ENCODE measurements around the gene IL11.

The IL11 gene

GRCh38 chr19:55321466-55322137 lies 48.7 kb downstream of the IL11 start:
- no peak for DNase-seq

GRCh38 chr19:55320844-55321419 lies 49.3 kb downstream of the IL11 start:
- DNase-seq, result no peak

- DNase-seq, result no peak
Observed at GRCh38 chr19:55319785-55320184, 50.5 kb downstream of the IL11 start.

DNA sequence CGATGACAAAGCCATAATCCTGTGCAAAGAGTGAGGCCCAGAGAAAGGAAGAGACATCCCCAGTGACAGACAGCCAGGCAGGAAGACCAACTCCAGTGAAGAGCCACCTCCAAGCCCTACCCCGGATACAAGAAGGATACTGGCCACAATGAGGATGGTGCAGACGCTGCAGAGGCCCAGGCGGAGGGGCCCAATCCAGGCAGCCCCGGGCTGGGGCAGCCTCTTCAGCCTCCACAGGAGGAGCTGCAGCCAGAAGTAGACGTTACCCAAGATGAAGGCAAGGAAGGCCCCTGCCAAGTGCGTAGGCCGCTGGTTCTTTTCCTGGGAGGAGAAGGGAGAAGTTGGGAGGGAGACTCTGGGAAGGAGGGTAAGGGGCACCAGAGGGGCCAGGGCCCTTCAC lies 53.6 kb downstream of the IL11 start:
- no peak for DNase-seq

GRCh38 chr19:55315956-55316525 lies 54.2 kb downstream of the IL11 start:
- no peak for DNase-seq

DNA sequence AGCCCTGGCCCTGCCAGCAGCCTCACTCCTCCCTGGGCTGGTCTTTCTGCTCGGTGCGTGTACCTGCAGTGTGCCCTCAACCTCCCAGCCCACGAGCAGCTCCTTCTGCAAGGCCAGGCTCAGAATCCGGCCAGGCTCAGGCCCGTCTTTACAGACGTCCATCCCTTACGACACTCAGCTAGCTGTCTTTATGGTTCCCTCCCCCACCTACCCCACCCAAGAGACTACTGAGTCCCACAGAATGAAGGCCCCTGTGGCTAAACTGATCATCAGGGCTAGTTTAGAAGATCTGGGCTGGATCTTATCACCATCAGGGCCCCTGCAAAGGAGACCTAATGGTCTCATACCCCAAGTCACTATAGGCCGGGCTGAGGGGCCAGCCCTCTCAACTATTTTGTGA lies 55.9 kb downstream of the IL11 start:
- DNase-seq, result no peak

All from NCI-H1436 treated with DMSO at 0.1 percent for 48 hours (cell line).